HG03175 (cell line): ENCODE data around the gene CCL18.
"Not testable (repeated sequence)": the region's sequence is repeated elsewhere in the genome, so short reads cannot be mapped to it uniquely, and the experiment has no call there.

Experiments used
- ATAC-seq: cut with Tn5 transposase; IDR thresholded peaks from one replicate; pipeline ENCODE4 v1.9.1; 2021; ENCODE audit warnings: mild to moderate bottlenecking, moderate library complexity; ENCODE audit not compliant: unreplicated experiment

CCL18 gene, protein sequence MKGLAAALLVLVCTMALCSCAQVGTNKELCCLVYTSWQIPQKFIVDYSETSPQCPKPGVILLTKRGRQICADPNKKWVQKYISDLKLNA

DNA sequence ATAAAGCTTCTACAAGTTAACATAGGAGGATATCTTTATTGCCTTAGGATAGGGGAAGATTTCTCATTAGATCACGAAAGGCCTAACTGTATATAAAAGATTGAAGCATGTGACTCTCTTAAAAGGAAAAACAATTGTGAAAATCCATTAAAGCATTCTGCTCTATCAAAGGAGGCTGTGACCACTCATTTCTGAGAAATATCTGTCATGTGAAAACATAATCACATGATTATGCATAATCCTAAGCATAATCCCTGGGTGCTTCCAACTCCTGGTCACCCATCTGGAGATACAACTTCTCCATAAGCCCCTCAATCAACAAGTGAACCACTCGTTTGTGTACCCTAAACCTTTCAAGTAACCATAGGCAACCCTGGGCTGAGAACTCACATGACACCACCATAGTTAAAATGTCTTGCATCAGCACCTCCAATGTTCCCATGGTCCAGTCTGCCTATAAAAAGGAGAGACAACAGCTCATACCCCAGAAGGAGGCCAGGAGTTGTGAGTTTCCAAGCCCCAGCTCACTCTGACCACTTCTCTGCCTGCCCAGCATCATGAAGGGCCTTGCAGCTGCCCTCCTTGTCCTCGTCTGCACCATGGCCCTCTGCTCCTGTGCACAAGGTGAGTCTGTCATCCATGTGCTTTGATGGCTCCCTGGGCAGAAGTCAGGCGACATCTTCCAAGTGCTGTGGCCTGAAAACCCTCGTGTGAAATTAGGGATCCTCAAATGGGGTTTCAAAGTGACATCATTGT, at the start of gene CCL18:
Gene CCL18, plus strand, starts transcription at position 487 of the 756 bp plus-strand sequence. Its CDS starts 71 bp downstream, at position 558.
- no peak for ATAC-seq

DNA sequence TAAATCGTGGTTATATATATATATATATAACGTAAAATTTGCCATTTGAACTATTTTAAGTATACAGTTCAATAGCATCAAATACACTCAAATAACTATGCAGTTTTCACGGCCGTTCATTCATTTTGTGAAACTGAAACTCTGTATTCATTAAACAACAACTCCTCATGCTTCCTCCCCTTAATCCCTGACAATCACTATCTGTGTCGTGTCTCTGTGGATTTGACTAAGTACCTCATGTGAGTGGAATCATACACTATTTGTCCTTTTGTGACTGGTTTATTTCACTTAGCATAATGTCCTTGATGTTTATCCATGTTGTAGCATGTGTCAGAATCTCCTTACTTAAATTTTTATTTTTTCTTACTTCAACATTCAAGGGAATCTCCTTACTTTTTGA, 49.1 kb upstream of the CCL18 start:
- ATAC-seq, result no peak

DNA sequence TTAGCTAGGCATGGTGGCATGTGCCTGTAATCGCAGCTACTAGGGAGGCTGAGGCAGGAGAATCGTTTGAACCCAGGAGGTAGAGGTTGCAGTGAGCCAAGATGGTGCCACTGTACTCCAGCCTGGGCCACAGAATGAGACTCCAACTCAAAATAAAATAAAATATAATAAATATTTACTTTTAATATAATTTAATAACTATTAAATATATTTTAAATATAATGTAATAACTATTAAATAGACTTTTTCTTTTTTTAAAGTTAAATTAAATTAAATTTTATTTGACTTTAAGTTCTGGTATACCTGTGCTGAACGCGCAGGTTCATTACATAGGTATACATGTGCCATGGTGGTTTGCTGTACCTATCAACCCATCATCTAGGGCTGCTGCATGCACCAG, 48.2 kb upstream of the CCL18 start:
- ATAC-seq, result not testable (repeated sequence)

DNA sequence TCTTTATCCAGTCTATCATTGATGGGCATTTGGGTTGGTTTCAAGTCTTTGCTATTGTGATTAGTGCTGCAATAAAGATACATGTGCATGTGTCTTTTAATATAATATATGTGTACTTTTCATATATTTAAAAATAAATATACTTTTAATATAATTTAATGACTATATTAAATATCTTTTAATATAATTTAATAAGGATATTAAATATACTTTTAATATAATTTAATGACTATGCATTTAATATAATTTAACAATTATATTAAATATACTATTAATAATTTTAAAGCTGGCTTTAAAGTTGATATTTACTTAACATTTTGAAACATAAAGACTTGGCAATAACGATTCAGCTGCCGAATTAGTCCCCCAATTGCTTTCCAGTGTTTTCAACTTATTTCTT, 47.5 kb upstream of the CCL18 start:
- no peak for ATAC-seq

DNA sequence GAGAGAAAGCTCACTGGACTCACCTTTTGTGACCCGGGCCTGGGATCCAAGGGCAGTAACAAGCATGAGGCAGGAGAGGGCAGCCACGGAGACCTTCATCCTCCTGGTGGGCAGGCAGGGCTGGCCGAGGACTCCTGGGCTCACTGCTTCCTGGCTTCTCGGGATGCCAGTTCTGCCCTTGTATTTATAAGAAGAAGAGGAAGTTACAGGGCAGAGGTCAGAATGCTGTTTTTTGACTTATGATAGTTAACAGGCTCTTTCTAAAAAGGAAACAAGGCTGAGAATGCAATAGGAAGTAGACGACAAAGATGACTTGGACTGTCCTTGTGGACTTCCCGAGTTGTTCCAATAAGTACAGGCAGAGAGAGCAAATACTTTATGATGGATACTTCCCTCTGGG, 46.3 kb upstream of the CCL18 start, which contains the start of gene CCL23:
Gene CCL23, minus strand, starts transcription at position 174 of the 400 bp plus-strand sequence. Its CDS starts 75 bp downstream, at position 99.
- no peak for ATAC-seq

DNA sequence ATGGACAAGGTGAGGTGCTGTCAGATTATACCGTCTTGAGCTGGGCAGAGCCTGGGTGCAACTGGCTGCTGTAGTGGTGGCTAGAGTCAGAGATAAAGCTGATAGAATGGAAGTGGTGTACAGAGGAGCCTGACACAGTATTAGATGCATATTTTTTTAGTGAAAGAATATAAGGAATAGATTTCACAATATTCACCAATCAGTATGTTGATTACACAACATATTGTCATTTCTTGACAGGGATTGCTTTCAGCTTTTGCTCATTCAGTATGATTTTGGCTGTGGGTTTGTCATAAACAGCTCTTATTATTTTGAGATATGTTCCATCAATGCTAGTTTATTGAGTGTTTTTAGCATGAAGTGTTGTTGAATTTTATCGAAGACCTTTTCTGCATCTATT, 44.6 kb upstream of the CCL18 start:
- ATAC-seq, result no peak

DNA sequence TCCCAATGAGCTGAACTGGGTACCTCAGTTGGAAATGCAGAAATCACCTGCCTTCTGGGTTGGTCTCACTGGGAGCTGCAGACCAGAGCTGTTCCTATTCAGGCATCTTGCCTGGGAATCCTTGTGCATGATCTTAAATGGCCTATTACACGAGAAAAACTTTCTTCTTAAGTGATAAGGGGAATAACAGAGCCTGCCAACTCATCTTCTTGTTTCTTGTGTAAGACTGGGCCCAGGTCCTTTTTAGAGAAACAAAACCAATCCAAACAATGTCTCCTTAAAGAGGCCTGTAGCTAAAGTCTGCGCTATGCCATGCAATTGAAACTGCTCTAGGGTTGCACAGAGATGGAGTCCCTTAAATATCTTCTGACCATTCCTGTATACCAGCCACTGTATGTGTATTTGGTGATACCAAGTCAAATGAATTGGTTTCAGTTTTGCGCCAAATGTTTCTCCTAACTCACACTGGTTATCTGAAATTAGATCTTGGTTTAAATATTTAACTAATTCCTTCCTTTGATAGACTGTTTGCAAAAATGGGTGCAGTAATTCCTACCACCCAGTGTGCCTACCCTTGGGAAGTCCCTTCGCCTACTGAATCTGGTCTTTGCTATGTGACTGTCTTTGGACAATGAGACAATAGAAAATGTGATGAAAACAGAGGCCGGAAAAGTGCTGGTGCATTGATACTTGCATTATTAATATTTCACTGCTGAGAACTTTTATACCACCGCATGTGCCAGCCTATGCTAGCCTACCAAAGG, 39.8 kb upstream of the CCL18 start:
- ATAC-seq, result no peak

DNA sequence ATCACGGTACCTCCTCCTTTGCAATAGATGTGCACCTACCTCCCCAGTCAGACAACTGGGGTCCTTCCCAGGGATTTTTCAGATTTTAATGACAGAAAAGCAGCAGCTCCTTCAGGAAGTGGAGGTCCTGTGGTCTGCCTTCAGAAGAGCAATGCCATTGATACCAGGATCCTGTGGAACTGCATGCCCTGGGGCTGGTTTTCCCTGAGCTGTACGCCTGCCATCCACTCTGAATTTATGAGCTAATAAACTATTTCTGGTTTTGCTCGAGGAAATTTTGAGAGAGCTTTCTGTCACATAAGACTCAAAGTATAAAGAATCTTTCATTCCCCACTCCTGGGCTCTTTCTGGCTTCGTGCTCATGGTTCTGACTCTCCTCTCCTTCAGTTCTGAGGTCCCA, 36.3 kb upstream of the CCL18 start:
- ATAC-seq, result no peak

DNA sequence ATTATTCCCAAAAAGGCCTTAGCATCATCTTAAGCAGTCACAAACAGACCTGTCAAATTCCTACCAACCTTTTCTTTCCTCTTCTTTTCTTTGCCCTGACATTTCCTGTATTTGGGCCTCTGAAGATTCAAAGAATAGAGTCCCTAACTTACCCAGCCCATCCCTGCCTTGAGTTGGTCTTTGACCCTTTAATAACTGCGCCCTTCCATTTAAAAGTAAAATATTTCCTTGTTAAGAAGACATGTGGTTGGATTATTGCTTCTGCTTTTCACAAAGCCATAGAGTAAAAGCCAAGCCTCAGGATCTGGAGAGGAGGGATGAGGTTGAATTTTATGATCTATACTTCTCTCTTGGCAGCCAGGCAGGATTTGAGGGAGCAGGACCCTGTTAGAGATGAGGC, 33.1 kb upstream of the CCL18 start:
- ATAC-seq, result no peak

DNA sequence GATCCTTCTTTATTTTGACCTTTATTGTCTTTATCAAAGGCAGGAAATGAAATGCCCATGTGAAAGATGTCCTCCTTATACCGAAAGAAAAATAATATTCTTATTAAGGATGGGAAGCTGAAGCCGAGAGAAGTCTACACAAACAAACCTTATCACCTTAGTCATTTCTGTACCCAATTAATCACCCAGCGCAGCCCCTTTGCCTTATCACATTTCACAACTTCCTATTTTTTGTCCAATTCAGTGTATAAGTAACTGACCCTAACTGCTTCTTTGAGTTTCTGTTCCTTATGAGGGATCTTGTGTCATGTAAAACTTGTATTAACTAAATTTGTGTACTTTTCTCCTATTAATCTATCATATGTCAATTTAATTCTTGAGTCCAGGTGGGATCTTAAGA, 29.9 kb upstream of the CCL18 start:
- peak; percentile 51 for ATAC-seq

DNA sequence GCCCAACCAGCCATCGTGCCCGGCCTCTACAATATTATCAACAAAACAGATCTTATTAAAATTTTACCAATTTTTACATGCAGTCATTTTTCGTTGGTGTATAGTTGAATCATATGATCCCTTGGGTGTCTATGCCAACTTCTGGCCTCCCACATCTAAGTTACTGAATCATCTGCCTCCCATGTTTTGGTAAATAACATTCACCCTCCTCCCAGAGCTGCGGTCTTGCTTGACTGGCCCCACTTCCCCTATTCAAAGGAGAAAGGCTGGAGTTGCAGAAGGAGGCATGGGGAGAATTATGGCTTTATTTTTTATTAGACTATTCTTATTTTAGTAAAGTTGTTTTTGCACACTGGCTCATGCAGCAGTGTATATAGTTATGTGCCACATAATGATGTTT, 27.8 kb upstream of the CCL18 start:
- ATAC-seq, result no peak

DNA sequence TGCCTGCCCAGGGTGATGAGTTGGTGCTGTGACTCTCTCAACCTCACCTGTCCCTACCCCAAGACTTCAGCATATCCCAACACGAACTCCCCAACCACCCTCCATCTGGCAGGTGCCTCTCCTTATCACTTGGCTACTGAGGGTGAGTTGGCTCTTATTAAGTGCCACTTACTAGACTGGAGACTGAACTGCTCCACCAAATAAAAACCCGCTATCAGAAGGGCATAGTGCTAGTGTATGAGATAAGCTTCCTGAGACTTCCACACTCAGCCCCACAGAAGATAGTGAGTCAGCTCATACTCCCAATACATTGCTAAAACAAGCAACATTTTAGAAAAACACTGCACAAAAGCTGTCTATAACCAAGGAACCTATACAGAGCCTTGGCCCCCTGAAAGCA, 16.0 kb upstream of the CCL18 start:
- ATAC-seq, result no peak

DNA sequence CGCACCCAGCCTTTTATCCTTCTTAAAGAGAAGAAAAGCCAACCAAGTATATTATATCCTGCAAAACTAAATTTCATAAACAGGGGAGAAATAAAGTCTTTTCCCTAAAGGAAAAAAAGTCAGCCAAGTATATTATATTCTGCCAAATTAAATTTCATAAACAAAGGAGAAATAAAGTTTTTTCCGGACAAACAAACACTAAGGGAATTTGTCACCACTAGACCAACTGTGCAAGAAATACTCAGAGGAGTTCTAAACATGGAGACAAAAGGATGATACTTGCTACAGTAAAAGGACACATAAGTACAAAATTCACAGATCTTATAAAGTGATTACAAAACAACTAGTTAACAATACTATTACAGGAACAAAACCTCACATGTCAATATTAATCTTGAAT, 14.4 kb upstream of the CCL18 start:
- no peak for ATAC-seq

DNA sequence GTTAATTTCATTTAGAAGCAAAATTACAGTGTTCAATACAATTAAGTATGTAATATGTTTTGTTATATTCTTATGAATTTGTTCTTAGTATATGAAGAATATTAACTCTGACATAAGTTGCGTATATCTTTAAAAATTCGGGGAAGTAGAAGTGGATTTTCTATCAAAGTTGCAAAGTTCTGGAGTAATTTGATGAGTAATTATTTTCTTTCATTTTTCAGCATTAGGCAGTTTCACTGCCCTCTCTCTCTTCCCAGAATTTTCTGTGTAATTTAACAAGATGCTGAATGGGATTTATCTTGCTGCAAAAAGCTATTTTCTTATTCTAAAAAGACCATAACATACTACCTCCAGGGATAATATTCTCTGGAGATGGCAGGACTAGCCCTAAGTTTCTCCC, 8.9 kb upstream of the CCL18 start:
- no peak for ATAC-seq

DNA sequence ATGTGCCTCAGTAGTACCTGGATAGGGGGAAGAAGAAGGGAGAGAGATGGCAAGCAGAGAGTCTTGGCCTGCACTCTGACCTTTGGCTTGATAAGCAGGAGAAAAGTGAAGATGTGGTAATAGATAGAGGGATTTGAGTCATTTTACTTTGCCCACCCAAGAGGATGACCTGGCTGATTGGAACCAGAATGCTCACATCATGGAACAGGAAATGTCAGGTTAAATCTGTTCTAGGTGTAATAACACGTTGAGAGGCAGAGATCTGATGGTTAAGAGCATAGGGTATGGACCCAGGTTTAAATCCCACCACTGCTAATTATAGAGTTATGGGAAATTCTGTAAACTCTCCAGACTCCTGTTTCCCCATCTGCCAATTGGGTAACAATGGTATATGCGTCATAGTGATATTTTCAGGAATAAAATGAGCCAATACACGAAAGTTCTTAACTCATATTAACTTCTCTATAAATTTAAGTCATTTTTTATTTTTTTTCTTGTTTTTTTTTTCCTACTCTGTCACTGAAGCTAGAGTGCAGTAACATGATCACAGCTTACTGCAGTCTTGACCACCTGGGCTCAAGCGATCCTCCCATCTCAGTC, 8.1 kb upstream of the CCL18 start:
- no peak for ATAC-seq

DNA sequence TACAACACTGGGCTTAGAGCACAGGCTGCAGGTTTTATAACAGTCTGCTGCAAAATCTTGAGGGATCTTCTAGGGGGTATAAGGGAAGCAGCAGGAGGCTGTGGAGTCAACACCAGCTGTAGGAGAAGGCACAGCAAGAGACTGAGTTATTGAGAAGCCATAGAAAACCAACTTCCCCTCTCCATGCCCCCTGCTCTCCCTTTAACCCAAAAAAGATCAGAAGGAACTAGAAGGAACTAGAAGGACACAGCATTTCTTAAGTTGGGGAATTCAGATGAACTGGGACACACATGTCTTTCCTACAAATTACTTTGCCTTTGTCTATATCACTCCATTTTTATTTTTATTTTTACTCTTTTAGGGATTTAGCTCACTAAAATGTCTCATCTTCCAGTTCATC, 6.2 kb upstream of the CCL18 start:
- no peak for ATAC-seq

DNA sequence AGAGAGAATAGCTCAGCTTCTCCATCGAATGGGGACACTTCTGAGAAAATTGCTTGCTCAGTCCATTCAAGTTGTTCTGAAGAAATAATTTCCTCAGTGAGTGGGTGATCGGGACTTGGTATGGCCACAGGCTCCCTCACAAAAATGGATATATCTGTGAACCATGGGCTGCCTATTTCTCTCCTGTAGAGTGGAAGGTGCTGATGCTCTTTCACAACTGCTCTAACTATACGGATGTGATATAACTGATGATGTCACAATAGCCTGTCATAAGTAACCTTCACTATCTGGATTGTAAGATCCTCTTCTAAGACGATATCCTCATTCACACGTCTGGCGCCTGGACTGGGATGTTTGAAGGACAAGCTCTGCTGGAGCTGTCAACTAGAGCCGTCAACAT, 4.7 kb upstream of the CCL18 start:
- ATAC-seq, result no peak

DNA sequence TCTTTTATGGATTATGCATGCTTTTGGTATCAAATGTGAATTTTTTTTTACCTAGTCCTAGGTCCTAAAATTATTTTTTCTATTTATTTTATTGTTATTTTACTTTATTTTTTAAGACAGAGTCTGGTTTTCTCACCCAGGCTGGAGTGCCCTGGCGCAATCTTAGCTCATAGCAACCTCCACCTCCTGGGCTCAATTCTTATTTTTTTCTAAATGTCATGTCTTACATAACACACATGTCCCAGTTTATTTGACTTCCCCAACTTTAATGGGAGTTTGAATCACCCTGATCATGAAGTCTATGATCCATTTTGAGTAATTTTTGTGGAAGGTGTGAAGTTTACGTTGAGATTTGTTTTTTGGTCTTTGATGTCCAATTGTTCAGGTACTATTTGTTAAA, 3.3 kb upstream of the CCL18 start:
- ATAC-seq, result no peak

DNA sequence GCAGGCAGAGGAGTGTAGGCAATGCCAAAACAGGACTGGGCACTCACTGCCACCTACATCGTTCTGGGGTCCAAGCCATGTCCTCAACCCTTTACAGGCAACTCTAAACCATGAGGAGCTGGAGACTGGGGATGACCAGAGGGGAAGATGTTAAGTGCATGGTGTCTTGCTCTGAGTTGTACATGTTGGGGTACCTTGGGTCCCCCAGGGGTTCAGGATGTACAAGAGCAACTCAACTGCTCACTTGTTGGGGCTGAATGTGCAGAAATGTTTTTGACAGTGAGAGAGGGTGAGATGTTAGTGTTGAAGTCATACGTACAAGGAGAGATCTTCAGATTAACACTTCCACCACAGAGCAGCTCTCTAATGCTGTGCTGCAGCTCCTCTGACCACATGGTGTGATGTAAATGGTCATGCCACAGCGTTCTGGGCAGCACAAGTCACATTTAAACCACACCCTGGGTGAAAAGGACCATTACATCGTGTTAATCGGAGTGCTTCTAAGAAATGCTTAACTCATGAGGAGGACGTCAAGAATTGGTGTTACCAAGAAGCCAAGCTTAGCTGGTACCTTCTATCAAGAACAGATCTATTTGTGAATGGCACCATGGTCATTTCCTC, 2.4 kb downstream of the CCL18 start:
- no peak for ATAC-seq

DNA sequence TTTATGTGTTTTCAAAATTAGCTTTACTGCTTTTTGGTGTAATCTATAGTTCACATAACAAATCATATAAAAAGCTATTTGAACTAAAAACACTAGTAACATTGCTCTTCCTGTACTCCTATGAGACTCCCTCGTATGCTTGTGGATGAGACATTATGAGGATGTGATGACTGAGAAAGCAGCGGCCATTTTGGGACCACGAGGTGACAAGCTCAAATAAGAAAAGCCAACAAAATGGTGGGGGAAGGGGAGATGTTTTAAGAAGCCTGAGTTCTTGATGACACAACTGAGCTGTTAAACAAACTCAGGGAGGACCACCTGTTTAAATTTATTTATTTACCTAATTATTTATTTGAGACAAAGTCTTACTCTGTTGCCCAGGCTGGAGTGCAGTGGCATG, 4.5 kb downstream of the CCL18 start:
- no peak for ATAC-seq

DNA sequence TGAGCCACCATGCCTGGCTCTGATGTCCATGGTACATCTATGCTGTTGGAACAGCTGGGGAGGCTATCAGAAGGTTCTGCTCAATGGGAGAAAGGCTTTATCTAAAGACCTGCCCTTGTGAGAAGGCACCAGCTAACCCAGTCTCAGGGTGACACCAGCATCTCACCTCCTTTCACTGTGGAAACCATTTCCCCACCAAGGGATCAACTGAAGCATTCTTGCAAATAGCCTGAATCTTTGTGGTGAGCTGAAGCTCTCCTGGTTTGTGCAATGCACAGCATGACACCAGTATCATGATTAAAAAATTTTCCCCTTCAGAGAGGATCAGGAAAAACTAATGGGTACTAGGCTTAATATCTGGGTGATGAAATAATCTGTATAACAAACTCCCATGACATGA, 5.1 kb downstream of the CCL18 start:
- ATAC-seq, result no peak
